ENCODE data around the gene NPAS3.

NPAS3 gene

GRCh38 chr14:33017016-33017415 is 78.3 kb downstream of the NPAS3 start:
- Mint-ChIP-seq H3K4me3 (no peak overlapping the region), H3K4me1 (no peaks in the 10 kb centered on the region), H3K27me3 (no peaks in the 10 kb centered on the region), H3K27ac (no peak overlapping the region), H3K36me3 (ENCODE audit: low read depth) (no peaks in the 10 kb centered on the region), H3K9me3 (no peaks in the 10 kb centered on the region)
- DNase-seq (no peak), ATAC-seq (no peak)

- no peaks in the 10 kb centered on the region for H3K9me3 Mint-ChIP-seq
- no peak overlapping the region for H3K4me3 Mint-ChIP-seq
- H3K27me3 Mint-ChIP-seq: no peaks in the 10 kb centered on the region
- ATAC-seq (no peak), DNase-seq (no peak)
- no peak overlapping the region for H3K27ac Mint-ChIP-seq
- H3K36me3 Mint-ChIP-seq (ENCODE audit: low read depth): no peaks in the 10 kb centered on the region
- no peaks in the 10 kb centered on the region for H3K4me1 Mint-ChIP-seq
These were observed 80.7 kb downstream of the NPAS3 start for GRCh38 chr14:33019346-33019745.

- Mint-ChIP-seq H3K9me3 (no peaks in the 10 kb centered on the region), H3K27ac (no peak overlapping the region)
- DNase-seq: no peak
These were observed 88.3 kb downstream of the NPAS3 start for GRCh38 chr14:33026850-33027430.

GRCh38 chr14:33029511-33029910 is 90.8 kb downstream of the NPAS3 start:
- Mint-ChIP-seq H3K9me3 (no peaks in the 10 kb centered on the region), H3K4me3 (no peak overlapping the region), H3K36me3 (ENCODE audit: low read depth) (no peaks in the 10 kb centered on the region), H3K4me1 (no peaks in the 10 kb centered on the region), H3K27me3 (no peaks in the 10 kb centered on the region), H3K27ac (no peak overlapping the region)
- no peak for ATAC-seq
- DNase-seq: no peak

More at GRCh38 chr14:33026850-33027430, 88.3 kb downstream of the NPAS3 start:
- no peaks in the 10 kb centered on the region for H3K4me1 Mint-ChIP-seq
- H3K27me3 Mint-ChIP-seq: no peaks in the 10 kb centered on the region
- no peaks in the 10 kb centered on the region for H3K36me3 Mint-ChIP-seq (ENCODE audit: low read depth)
- no peak overlapping the region for H3K4me3 Mint-ChIP-seq
- ATAC-seq: no peak

GRCh38 chr14:33030386-33030785 is 91.7 kb downstream of the NPAS3 start:
- Mint-ChIP-seq H3K27me3 (no peaks in the 10 kb centered on the region), H3K36me3 (ENCODE audit: low read depth) (no peaks in the 10 kb centered on the region), H3K9me3 (no peaks in the 10 kb centered on the region), H3K4me1 (no peaks in the 10 kb centered on the region), H3K27ac (no peak overlapping the region), H3K4me3 (no peak overlapping the region)
- ATAC-seq (no peak), DNase-seq (no peak)

GRCh38 chr14:33035416-33036194 is 96.9 kb downstream of the NPAS3 start:
- Mint-ChIP-seq H3K36me3 (ENCODE audit: low read depth) (no peaks in the 10 kb centered on the region), H3K4me1 (no peaks in the 10 kb centered on the region), H3K4me3 (no peak overlapping the region), H3K9me3 (no peaks in the 10 kb centered on the region), H3K27ac (no peak overlapping the region), H3K27me3 (no peaks in the 10 kb centered on the region)
- DNase-seq (no peak), ATAC-seq (no peak)

GRCh38 chr14:33039311-33039710 is 100.6 kb downstream of the NPAS3 start:
- DNase-seq (no peak), ATAC-seq (no peak)
- Mint-ChIP-seq H3K36me3 (ENCODE audit: low read depth) (peaks cover 2% of the 10 kb centered on the region), H3K27me3 (no peaks in the 10 kb centered on the region), H3K4me3 (no peak overlapping the region), H3K27ac (no peak overlapping the region), H3K4me1 (no peaks in the 10 kb centered on the region), H3K9me3 (peaks cover 21% of the 10 kb centered on the region)

- DNase-seq (no peak), ATAC-seq (no peak)
- Mint-ChIP-seq H3K9me3 (peaks cover 21% of the 10 kb centered on the region), H3K27ac (no peak overlapping the region), H3K4me1 (no peaks in the 10 kb centered on the region), H3K36me3 (ENCODE audit: low read depth) (peaks cover 2% of the 10 kb centered on the region), H3K27me3 (no peaks in the 10 kb centered on the region), H3K4me3 (no peak overlapping the region)
These were observed 101.9 kb downstream of the NPAS3 start for GRCh38 chr14:33040372-33041140.

GRCh38 chr14:33042591-33042990 is 103.9 kb downstream of the NPAS3 start:
- no peak for DNase-seq
- Mint-ChIP-seq H3K36me3 (ENCODE audit: low read depth) (peaks cover 2% of the 10 kb centered on the region), H3K9me3 (peaks cover 26% of the 10 kb centered on the region), H3K27ac (no peak overlapping the region), H3K4me1 (no peaks in the 10 kb centered on the region), H3K4me3 (no peak overlapping the region), H3K27me3 (no peaks in the 10 kb centered on the region)
- no peak for ATAC-seq

GRCh38 chr14:33045760-33046159 is 107.1 kb downstream of the NPAS3 start:
- no peak overlapping the region for H3K4me3 Mint-ChIP-seq
- no peak for ATAC-seq
- H3K27me3 Mint-ChIP-seq: no peaks in the 10 kb centered on the region
- H3K9me3 Mint-ChIP-seq: peaks cover 26% of the 10 kb centered on the region
- no peak overlapping the region for H3K27ac Mint-ChIP-seq
- no peak for DNase-seq
- peaks cover 2% of the 10 kb centered on the region for H3K36me3 Mint-ChIP-seq (ENCODE audit: low read depth)
- H3K4me1 Mint-ChIP-seq: no peaks in the 10 kb centered on the region

GRCh38 chr14:33052943-33053342 is 114.3 kb downstream of the NPAS3 start:
- DNase-seq (no peak), ATAC-seq (no peak)
- no peaks in the 10 kb centered on the region for H3K4me1 Mint-ChIP-seq
- H3K36me3 Mint-ChIP-seq (ENCODE audit: low read depth): no peaks in the 10 kb centered on the region
- no peaks in the 10 kb centered on the region for H3K9me3 Mint-ChIP-seq
- H3K27ac Mint-ChIP-seq: no peak overlapping the region
- no peak overlapping the region for H3K4me3 Mint-ChIP-seq
- H3K27me3 Mint-ChIP-seq: no peaks in the 10 kb centered on the region

GRCh38 chr14:33056213-33056612 is 117.5 kb downstream of the NPAS3 start:
- no peak overlapping the region for H3K27ac Mint-ChIP-seq

GRCh38 chr14:33057585-33057984 is 118.9 kb downstream of the NPAS3 start:
- no peak for ATAC-seq
- DNase-seq: no peak
- H3K4me3 Mint-ChIP-seq: no peak overlapping the region
- no peak overlapping the region for H3K27ac Mint-ChIP-seq
- no peaks in the 10 kb centered on the region for H3K27me3 Mint-ChIP-seq
- no peaks in the 10 kb centered on the region for H3K36me3 Mint-ChIP-seq (ENCODE audit: low read depth)
- H3K4me1 Mint-ChIP-seq: no peaks in the 10 kb centered on the region
- H3K9me3 Mint-ChIP-seq: no peaks in the 10 kb centered on the region

More at GRCh38 chr14:33056213-33056612, 117.5 kb downstream of the NPAS3 start:
- Mint-ChIP-seq H3K4me3 (no peak overlapping the region), H3K4me1 (no peaks in the 10 kb centered on the region), H3K36me3 (ENCODE audit: low read depth) (no peaks in the 10 kb centered on the region), H3K9me3 (no peaks in the 10 kb centered on the region), H3K27me3 (no peaks in the 10 kb centered on the region)
- no peak for ATAC-seq
- no peak for DNase-seq

- Mint-ChIP-seq H3K27ac (no peak overlapping the region), H3K4me3 (no peak overlapping the region), H3K4me1 (no peaks in the 10 kb centered on the region), H3K36me3 (ENCODE audit: low read depth) (no peaks in the 10 kb centered on the region), H3K9me3 (no peaks in the 10 kb centered on the region), H3K27me3 (no peaks in the 10 kb centered on the region)
- ATAC-seq: no peak
- DNase-seq: no peak
These were observed 123.1 kb downstream of the NPAS3 start for GRCh38 chr14:33061667-33062325.
